C4-2B (cell line): ENCODE measurements around the gene MYLK.

ENCODE experiments used
- CTCF ChIP-seq: fragments of 450-650 bp; conservative IDR thresholded peaks from 2 replicates; pipeline ENCODE4 v1.5.1; 2017; ENCODE audit warnings: mild to moderate bottlenecking
- ZFX ChIP-seq: fragments of 450-650 bp; IDR thresholded peaks from 2 replicates; pipeline ENCODE4 v1.6.1; 2017

DNA sequence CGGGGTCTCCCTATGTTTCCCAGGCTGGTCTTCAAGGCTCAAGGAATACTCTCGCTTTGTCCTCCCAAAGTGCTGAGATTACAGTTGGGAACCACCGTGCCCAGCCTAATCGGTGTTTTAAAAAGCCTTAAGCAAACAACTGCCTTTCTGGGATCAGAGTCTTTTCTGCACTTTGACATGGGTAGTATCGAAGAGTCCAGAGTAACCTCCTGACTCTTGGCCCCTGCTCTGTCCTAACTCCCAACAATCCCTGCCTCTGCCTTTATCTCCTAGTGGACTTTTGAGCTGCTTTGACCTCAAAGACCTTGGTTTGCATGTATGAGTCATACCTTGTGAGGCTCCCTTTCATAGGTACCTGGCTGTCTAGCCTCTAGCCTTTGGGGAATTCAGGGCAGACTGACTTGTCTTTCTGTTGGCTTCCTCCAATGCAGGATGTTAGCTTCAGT lies 278.3 kb downstream of the MYLK start:
- no peak for TF ChIP-seq CTCF
- TF ChIP-seq ZFX, result no peak
